ENCODE data around the gene RUNDC3A.

The RUNDC3A gene

DNA sequence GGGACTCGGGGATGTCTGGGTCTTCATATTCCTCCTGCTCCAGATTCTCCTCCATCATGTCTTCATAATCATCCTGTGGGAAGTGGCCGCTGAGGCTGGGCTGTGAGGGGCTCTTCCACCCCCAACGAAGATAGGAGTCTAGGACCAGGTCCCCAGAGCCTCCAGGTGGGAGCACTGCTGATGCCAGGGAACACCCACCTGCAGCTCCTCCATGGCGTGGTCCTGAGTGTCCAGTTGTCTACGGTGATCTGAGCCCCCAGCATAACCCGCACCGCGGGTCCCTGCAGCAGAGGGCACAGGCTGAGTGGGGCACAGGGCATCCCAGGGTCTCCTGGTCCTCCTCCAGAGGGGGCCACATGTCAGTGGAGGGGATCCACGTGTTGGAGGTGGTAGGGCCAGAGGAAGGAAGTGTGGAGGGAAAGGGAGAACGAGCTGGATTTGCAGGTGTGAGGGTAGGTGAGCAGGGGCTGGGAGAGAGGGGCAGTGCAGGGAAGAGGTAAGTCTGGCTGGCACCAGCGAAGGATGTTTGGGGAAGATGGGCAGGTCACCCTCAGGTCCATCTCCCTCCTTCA lies 45.7 kb upstream of the RUNDC3A start:
- TF ChIP-seq MAX (IDR thresholded peaks at IDR 0.05): no peak
- TF ChIP-seq FOXM1 (IDR thresholded peaks at IDR 0.05; ENCODE audit: borderline replicate concordance, low read depth): no peak
- TF ChIP-seq, protein P1, sequence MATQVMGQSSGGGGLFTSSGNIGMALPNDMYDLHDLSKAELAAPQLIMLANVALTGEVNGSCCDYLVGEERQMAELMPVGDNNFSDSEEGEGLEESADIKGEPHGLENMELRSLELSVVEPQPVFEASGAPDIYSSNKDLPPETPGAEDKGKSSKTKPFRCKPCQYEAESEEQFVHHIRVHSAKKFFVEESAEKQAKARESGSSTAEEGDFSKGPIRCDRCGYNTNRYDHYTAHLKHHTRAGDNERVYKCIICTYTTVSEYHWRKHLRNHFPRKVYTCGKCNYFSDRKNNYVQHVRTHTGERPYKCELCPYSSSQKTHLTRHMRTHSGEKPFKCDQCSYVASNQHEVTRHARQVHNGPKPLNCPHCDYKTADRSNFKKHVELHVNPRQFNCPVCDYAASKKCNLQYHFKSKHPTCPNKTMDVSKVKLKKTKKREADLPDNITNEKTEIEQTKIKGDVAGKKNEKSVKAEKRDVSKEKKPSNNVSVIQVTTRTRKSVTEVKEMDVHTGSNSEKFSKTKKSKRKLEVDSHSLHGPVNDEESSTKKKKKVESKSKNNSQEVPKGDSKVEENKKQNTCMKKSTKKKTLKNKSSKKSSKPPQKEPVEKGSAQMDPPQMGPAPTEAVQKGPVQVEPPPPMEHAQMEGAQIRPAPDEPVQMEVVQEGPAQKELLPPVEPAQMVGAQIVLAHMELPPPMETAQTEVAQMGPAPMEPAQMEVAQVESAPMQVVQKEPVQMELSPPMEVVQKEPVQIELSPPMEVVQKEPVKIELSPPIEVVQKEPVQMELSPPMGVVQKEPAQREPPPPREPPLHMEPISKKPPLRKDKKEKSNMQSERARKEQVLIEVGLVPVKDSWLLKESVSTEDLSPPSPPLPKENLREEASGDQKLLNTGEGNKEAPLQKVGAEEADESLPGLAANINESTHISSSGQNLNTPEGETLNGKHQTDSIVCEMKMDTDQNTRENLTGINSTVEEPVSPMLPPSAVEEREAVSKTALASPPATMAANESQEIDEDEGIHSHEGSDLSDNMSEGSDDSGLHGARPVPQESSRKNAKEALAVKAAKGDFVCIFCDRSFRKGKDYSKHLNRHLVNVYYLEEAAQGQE (IDR thresholded peaks at IDR 0.05; ENCODE audit: low read depth): no peak
- TF ChIP-seq NFIC (IDR thresholded peaks at IDR 0.05): no peak
- TF ChIP-seq ZBTB7A (IDR thresholded peaks at IDR 0.05; ENCODE audit: low read depth): no peak
- no peak for TF ChIP-seq RAD21 (IDR thresholded peaks at IDR 0.05; ENCODE audit: low read depth)

DNA sequence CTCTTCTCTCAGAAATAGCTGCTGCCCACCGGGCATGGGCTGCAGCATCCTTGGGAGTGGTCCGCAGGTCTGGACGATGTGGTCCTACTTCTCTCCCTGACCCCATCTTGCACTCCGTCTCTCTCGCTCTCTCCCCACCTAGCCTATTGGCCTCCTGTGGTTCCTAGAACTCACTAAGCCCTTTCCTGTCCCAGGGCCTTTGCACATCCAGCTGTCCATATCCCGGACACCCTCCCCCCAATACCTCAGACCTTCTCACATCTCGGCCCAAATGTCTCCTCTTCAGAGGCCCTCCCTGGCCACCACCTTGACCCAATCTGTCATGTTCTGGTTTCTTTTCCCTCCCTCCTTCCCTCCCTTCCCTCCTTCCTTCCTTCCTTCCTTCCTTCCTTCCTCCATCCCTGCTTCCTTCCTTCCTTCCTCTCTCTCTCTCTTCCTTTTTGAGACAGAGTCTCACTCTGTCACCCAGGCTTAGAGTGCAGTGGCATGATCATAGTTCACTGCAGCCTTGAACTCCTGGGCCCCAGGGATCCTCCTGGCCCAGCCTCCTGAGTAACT lies 45.0 kb upstream of the RUNDC3A start:
- TF ChIP-seq TCF12 (IDR thresholded peaks at IDR 0.05; ENCODE audit: low read depth): no peak
- TF ChIP-seq ZBTB7A (IDR thresholded peaks at IDR 0.05; ENCODE audit: low read depth): no peak
- TF ChIP-seq CEBPB (IDR thresholded peaks at IDR 0.05): no peak
- TF ChIP-seq RAD21 (IDR thresholded peaks at IDR 0.05; ENCODE audit: low read depth): no peak
- TF ChIP-seq NFIC (IDR thresholded peaks at IDR 0.05): no peak

DNA sequence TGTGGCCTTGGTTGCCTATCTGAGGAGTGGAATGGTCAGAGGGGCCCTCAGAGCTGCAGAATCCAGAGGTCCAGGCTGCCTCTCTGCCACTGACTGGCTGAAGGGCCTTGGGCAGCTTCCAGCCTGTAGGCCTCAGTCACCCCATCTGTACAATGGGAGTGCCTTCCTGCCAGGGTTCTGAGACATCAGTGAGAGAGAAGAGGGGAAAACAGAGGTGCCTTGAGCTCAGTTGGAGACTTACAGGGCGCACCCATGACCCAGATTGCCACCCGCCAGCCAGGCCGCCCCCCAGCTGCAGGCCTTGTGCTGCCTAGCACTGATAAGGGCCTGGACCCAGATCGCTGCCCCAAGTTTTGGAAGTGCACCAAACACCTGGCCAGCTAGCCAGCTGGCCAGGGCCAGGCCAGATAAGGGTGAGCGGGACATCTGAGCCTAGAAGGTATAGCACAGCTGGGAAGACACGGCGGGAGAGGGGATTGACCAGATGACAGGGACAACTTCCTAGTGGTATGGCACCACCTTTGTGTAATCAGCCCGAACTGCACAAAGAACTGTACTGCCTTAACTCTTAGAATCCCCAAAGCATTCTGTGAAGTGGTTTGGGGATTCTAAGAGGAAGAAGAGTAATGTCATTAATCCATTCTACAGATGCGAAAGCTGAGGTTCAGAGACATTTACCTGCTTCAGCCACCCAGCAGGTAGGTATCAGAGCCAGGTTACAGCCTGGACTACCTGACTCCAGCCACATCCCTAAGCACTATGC lies 41.8 kb upstream of the RUNDC3A start:
- TF ChIP-seq ZBTB7A (IDR thresholded peaks at IDR 0.05; ENCODE audit: low read depth): no peak
- TF ChIP-seq RAD21 (IDR thresholded peaks at IDR 0.05; ENCODE audit: low read depth): 0 out of 2 replicates have a peak, but pooled peaks have one; percentile 5
- TF ChIP-seq EP300 (IDR thresholded peaks at IDR 0.05; ENCODE audit: borderline replicate concordance): no peak
- no peak for TF ChIP-seq FOXM1 (IDR thresholded peaks at IDR 0.05; ENCODE audit: borderline replicate concordance, low read depth)

DNA sequence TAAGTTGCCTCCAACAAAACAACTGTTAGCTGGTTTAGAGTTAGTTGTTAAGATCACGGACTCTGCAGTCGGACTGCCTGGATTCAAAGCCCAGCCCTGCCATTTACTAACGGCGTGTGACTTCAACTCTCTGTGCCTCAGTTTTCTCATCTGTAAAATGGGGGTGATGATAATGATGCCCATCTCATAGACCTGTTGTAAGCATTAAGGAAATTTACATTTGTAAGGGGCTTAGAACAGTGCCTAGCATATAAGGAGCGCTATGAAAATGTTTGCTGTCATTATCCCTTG lies 41.3 kb upstream of the RUNDC3A start:
- TF ChIP-seq TEAD4 (IDR thresholded peaks at IDR 0.05) (no peak), NFIC (IDR thresholded peaks at IDR 0.05) (no peak), FOXM1 (IDR thresholded peaks at IDR 0.05; ENCODE audit: borderline replicate concordance, low read depth) (no peak), YY1 (IDR thresholded peaks at IDR 0.05; ENCODE audit: low read depth) (no peak), EP300 (IDR thresholded peaks at IDR 0.05; ENCODE audit: borderline replicate concordance) (no peak), TAF1 (IDR thresholded peaks at IDR 0.05; ENCODE audit: low read depth) (no peak), ZBTB7A (IDR thresholded peaks at IDR 0.05; ENCODE audit: low read depth) (no peak), TCF12 (IDR thresholded peaks at IDR 0.05; ENCODE audit: low read depth) (no peak), MAX (IDR thresholded peaks at IDR 0.05) (no peak), CEBPB (IDR thresholded peaks at IDR 0.05) (no peak), CREB1 (IDR thresholded peaks at IDR 0.05; ENCODE audit: low read depth) (no peak), RAD21 (IDR thresholded peaks at IDR 0.05; ENCODE audit: low read depth) (no peak)
- TF ChIP-seq, protein P2, sequence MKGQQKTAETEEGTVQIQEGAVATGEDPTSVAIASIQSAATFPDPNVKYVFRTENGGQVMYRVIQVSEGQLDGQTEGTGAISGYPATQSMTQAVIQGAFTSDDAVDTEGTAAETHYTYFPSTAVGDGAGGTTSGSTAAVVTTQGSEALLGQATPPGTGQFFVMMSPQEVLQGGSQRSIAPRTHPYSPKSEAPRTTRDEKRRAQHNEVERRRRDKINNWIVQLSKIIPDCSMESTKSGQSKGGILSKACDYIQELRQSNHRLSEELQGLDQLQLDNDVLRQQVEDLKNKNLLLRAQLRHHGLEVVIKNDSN (IDR thresholded peaks at IDR 0.05): no peak
- TF ChIP-seq, protein P1 (IDR thresholded peaks at IDR 0.05; ENCODE audit: low read depth): no peak

DNA sequence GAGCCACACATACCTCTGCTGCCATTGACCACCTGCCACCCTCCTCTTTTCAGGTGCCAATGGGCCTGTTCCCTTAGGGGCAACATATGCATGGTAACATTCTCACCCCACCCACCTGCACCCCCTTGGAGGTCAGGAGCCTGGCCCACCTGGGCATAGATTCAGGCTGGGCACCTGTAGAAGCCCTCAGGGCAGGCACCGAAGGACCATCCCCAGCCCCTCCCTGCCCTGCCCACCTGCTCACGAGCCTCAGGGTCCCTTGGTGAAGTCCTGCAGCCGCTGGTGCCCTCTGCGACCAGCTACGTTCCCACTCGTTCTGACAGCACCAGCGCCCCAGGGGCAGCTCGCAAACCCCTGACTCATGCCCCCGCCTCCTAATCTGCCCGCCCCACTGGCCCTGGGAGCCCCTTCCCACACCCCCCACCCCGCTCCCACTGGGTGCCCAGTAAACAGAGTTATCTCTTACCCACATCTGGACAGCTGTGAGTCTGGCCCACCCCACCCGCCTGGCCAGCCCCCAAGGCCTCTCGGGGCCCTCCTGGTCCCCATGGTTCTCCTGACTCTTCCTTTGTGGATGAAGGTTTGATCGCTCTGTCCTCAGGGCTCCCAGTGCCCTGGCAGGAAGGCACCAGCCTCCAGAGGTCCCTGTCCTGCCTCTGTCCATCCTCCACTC lies 40.4 kb upstream of the RUNDC3A start, which contains the start of gene SLC4A1:
SLC4A1 (minus strand) TSS at position 318 of the 673 bp plus-strand sequence. CDS start 5,269 bp downstream, outside the sequence.
- TF ChIP-seq MAX (IDR thresholded peaks at IDR 0.05) (no peak), EGR1 (IDR thresholded peaks at IDR 0.05) (no peak), FOXM1 (IDR thresholded peaks at IDR 0.05; ENCODE audit: borderline replicate concordance, low read depth) (no peak), EP300 (IDR thresholded peaks at IDR 0.05; ENCODE audit: borderline replicate concordance) (no peak), CEBPB (IDR thresholded peaks at IDR 0.05) (no peak)

All from Ishikawa (cell line).